Measurements from ENCODE around the gene ST6GALNAC3.

DNA sequence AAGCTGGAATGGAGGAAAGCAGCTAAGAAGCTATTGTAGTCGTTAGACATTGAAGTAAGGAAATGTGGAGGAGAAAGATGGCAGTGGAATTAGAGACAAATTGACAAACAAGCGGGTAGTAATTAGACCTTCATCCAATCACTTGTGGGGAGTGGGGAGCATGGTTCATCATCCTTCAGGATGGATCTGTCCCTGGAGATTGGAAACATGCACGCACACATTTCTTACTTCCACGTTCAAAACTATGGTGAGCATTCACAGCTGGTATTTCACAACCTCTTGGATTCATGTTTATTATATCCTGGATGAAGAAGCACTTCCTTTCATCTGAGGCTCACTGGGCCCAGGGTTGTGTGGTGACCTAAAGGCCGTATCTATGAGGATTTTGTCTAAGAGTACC is 188.1 kb downstream of the ST6GALNAC3 start:
- TF ChIP-seq, protein P1, sequence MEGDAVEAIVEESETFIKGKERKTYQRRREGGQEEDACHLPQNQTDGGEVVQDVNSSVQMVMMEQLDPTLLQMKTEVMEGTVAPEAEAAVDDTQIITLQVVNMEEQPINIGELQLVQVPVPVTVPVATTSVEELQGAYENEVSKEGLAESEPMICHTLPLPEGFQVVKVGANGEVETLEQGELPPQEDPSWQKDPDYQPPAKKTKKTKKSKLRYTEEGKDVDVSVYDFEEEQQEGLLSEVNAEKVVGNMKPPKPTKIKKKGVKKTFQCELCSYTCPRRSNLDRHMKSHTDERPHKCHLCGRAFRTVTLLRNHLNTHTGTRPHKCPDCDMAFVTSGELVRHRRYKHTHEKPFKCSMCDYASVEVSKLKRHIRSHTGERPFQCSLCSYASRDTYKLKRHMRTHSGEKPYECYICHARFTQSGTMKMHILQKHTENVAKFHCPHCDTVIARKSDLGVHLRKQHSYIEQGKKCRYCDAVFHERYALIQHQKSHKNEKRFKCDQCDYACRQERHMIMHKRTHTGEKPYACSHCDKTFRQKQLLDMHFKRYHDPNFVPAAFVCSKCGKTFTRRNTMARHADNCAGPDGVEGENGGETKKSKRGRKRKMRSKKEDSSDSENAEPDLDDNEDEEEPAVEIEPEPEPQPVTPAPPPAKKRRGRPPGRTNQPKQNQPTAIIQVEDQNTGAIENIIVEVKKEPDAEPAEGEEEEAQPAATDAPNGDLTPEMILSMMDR (conservative IDR thresholded peaks at IDR 0.05; ENCODE audit: low read length), result no peak
- TF ChIP-seq EZH2phosphoT487 (IDR thresholded peaks at IDR 0.05; ENCODE audit: borderline replicate concordance, low read depth, low read length), result no peak

Measured in OCI-LY7 (cell line).